ENCODE data around the gene TRNAU1AP. TPM values are rescaled to one million over a fixed set of nuclear protein-coding genes. Genes with fewer than 3 reads are reported as not detected.
"Not testable (repeated sequence)": the region's sequence is repeated elsewhere in the genome, so short reads cannot be mapped to it uniquely, and the experiment has no call there.

The TRNAU1AP gene
- total RNA-seq, 4 donors from 2014 or later: 11.8 to 24.9 (median 19.3) TPM

DNA sequence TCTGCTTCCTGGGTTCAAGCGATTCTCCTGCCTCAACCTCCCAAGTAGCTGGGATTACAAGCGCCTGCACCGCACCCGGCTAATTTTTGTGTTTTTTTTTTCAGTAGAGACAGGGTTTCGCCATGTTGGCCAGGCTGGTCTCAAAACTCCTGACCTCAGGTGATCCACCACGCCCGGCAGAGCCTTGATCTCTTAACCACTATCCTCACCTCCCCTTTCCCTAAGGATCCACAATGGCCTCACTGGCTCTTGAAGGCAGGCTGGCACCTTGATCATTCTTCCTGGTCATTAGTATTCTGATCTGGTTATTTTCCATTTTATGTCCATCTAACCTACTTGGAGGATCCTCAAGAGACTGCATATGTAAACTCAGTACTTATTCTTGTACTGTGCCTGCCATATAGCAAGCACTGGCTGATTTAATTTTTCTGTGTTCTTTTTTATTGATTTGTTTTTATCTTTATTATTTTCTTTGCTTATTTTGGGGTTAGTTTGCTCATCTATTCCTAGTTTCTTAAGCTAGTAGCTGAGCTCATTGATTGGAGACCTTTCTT, 40.8 kb upstream of the TRNAU1AP start:
- DNase-seq (ENCODE audit: low spot score in 2 of 2): no peak
- intact Hi-C loops (cut with DNase I; ENCODE audit: low total_unique reads): no loop called here
- no peak overlapping the region for H3K4me3 ChIP-seq (ENCODE audit: low read depth, poor library complexity, severe bottlenecking)
- TF ChIP-seq POLR2A (IDR thresholded peaks at IDR 0.05): no peak
- TF ChIP-seq, protein P1, sequence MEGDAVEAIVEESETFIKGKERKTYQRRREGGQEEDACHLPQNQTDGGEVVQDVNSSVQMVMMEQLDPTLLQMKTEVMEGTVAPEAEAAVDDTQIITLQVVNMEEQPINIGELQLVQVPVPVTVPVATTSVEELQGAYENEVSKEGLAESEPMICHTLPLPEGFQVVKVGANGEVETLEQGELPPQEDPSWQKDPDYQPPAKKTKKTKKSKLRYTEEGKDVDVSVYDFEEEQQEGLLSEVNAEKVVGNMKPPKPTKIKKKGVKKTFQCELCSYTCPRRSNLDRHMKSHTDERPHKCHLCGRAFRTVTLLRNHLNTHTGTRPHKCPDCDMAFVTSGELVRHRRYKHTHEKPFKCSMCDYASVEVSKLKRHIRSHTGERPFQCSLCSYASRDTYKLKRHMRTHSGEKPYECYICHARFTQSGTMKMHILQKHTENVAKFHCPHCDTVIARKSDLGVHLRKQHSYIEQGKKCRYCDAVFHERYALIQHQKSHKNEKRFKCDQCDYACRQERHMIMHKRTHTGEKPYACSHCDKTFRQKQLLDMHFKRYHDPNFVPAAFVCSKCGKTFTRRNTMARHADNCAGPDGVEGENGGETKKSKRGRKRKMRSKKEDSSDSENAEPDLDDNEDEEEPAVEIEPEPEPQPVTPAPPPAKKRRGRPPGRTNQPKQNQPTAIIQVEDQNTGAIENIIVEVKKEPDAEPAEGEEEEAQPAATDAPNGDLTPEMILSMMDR (IDR thresholded peaks at IDR 0.05): no peak
- 91 to 93% methylated on average over 7 of the region's 7 CpGs for WGBS, 2 donors

DNA sequence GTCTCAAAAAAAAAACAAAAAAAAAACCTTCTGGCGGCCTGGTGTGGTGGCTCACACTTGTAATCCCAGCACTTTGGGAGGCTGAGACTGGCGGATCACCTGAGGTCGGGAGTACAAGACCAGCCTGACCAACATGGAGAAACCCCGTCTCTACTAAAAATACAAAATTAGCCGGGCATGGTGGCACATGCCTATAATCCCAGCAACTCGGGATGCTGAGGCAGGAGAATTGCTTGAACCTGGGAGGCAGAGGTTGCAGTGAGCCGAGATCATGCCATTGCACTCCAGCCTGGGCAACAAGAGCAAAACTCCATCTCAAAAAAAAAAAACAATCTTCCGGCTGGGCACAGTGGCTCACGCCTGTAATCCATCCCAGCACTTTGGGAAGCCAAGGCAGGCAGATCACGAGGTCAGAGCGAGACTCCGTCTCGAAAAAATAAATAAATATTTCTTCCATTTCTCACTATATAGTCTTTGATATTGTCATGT, 38.4 kb upstream of the TRNAU1AP start:
- DNase-seq (ENCODE audit: low spot score in 2 of 2); H3K4me3 ChIP-seq (ENCODE audit: low read depth, poor library complexity, severe bottlenecking); intact Hi-C loops (cut with DNase I; ENCODE audit: low total_unique reads): not testable (repeated sequence)
- WGBS, 2 donors: 90 to 92% methylated on average over 13 of the region's 13 CpGs

- WGBS, 2 donors: 92 to 100% methylated on average over 1 of the region's 1 CpG
- H3K4me3 ChIP-seq (ENCODE audit: low read depth, poor library complexity, severe bottlenecking): no peak overlapping the region
- intact Hi-C loops (cut with DNase I; ENCODE audit: low total_unique reads): no loop called here
- no peak for DNase-seq (ENCODE audit: low spot score in 2 of 2)
- TF ChIP-seq, protein P1 (IDR thresholded peaks at IDR 0.05): no peak
- no peak for TF ChIP-seq POLR2A (IDR thresholded peaks at IDR 0.05)
Measured at GRCh38 chr1:28516518-28516956, 36.3 kb upstream of the TRNAU1AP start.

GRCh38 chr1:28517649-28517999, 35.3 kb upstream of the TRNAU1AP start:
- intact Hi-C loops (cut with DNase I; ENCODE audit: low total_unique reads): no loop called here
- 1 to 6% methylated on average over 7 of the region's 7 CpGs for WGBS, 2 donors
- TF ChIP-seq, protein P1 (IDR thresholded peaks at IDR 0.05): no peak
- TF ChIP-seq POLR2A (IDR thresholded peaks at IDR 0.05): no peak

GRCh38 chr1:28518000-28518744, 34.7 kb upstream of the TRNAU1AP start:
- intact Hi-C loops (cut with DNase I; ENCODE audit: low total_unique reads): no loop called here
- WGBS, 2 donors: 0 to 4% methylated on average over 15 of the region's 92 CpGs
- H3K4me3 ChIP-seq (ENCODE audit: low read depth, poor library complexity, severe bottlenecking): peak overlapping the region; percentile 41

More at GRCh38 chr1:28517649-28517999, 35.3 kb upstream of the TRNAU1AP start:
- DNase-seq (ENCODE audit: low spot score in 2 of 2): no peak
- H3K4me3 ChIP-seq (ENCODE audit: low read depth, poor library complexity, severe bottlenecking): no peak overlapping the region

More at GRCh38 chr1:28518000-28518744, 34.7 kb upstream of the TRNAU1AP start:
- peak; percentile 86 to 97 for DNase-seq (ENCODE audit: low spot score in 2 of 2)
- TF ChIP-seq POLR2A (IDR thresholded peaks at IDR 0.05): no peak
- TF ChIP-seq, protein P1 (IDR thresholded peaks at IDR 0.05): peak in 1 of 3 donors; percentile 86

All from lower leg skin (tissue), 4 donors.